Measurements from ENCODE around the gene MTHFD2.

Gene MTHFD2

DNA sequence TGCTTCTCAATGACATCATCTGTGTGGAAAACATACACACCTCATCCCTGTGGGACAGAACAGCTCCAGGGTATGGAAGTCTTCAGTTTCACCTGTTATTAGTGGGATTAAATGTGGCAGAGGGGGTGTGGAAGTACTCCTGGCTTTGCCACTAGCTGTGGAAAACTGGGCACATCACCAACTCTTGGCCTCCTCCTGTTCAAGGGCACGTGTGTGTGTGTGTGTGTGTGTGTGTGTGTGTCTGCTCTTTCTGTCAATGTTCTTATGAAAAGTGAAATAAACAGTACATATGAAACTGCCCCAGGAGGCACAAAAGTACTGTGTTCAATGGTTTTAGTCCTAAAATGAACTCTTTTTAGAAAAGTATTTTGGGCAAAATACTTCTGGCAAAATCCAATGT, 65.9 kb downstream of the MTHFD2 start:
- TF ChIP-seq, protein P1, sequence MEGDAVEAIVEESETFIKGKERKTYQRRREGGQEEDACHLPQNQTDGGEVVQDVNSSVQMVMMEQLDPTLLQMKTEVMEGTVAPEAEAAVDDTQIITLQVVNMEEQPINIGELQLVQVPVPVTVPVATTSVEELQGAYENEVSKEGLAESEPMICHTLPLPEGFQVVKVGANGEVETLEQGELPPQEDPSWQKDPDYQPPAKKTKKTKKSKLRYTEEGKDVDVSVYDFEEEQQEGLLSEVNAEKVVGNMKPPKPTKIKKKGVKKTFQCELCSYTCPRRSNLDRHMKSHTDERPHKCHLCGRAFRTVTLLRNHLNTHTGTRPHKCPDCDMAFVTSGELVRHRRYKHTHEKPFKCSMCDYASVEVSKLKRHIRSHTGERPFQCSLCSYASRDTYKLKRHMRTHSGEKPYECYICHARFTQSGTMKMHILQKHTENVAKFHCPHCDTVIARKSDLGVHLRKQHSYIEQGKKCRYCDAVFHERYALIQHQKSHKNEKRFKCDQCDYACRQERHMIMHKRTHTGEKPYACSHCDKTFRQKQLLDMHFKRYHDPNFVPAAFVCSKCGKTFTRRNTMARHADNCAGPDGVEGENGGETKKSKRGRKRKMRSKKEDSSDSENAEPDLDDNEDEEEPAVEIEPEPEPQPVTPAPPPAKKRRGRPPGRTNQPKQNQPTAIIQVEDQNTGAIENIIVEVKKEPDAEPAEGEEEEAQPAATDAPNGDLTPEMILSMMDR (IDR thresholded peaks at IDR 0.05; ENCODE audit: low read depth, low read length), result no peak
- no peak for DNase-seq (ENCODE audit: extremely low read depth, low read depth)

DNA sequence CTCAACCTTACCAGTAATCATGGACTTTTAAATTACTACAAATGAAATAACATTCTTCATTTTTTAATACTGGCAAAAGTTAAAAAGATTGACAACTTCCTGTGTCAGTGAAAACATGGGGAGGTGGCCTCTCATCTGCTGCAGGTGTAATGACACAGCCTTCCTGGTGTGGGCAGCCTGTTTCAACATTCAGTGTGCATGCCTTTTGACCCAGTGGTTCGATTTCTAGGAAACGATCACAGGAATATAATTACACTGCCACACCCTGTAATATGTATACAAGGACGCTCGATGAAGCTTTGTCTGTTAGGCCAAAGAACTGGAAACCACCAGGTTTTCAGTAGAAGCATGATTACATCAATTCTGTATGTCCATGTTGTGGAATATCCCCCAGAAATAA, 68.7 kb downstream of the MTHFD2 start:
- DNase-seq (ENCODE audit: extremely low read depth, low read depth), result no peak
- TF ChIP-seq, protein P1 (IDR thresholded peaks at IDR 0.05; ENCODE audit: low read depth, low read length), result no peak

Data from AG09319 (cell line).